Mesangial cell (primary cell): Measurements from ENCODE around the gene ABCD2. TPM values are rescaled to one million over a fixed set of nuclear protein-coding genes. Genes with fewer than 3 reads are reported as not detected.

Experiments used
- total RNA-seq: library from RNA; depleted of rRNA; stranded (reverse); fragments of >200 nt; gene quantifications from 2 replicates; pipeline ENCODE4 v1.2.3, GENCODE V29; 2015

The ABCD2 gene
- under 0.01 and 0.25 TPM in 2 replicates for total RNA-seq

DNA sequence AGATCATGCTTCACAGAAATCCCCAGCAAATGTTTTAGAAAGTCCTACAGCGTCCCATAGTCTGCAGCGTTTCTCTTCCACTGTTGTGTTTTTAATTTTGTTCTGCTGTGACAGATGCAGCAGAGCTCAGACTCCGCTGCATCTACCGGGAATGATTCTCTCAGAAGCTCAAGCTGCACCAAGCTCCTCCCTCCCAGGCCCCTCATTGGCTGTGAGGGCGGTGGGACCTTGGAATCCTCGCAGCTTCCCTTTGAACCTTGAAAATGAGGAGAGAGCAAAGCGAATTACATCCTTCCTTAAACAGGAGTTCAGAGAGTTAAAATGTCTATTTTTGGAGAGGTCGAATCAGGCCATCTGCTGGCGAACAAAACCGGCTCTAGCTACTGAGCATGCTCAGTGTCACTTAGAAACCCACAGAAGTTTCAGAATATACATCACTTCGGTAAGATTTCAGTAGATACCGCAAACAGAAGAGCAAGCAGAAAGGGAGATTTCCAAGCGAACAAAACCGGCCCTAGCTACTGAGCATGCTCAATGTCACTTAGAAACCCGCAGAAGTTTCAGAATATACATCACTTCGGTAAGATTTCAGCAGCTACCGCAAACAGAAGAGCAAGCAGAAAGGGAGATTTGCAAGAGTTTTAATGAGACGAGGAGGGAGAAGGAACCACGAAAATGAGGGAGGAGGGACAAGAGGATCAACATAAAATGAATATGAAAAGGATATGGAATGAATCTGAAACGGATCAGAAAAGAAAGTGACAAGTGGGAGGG lies at the start of gene ABCD2:
Gene ABCD2 (minus strand): TSS at position 144 of the 774 bp plus-strand sequence. CDS start 188 bp downstream, outside the sequence.

Other genes with a start within 250 kb of the ABCD2 start
- gene KIF21A, start 176.7 kb downstream of the ABCD2 start, total RNA-seq, result 9.3 and 12.1 TPM in 2 replicates